Gastroesophageal sphincter (tissue), 4 donors: Measurements from ENCODE around the gene FAM171A1. TPM values are rescaled to one million over a fixed set of nuclear protein-coding genes. Genes with fewer than 3 reads are reported as not detected.

ENCODE experiments used
- ATAC-seq: fragments of 150-250 bp; one replicate; pipeline ENCODE4 v1.9.1; 2016; ENCODE audit warnings: mild to moderate bottlenecking, moderate library complexity
- H3K27ac ChIP-seq, 4 donors: fragments of 200-600 bp; sonication (generic) in 3 of 4; 1 replicate in 3 of 4; 2 replicates in 1 of 4; pipeline ENCODE4 v1.5.1; 2016 to 2019
- H3K27me3 ChIP-seq: fragments of 200-600 bp; sonication (generic); one replicate; pipeline ENCODE4 v1.5.1; 2019
- H3K36me3 ChIP-seq, 2 donors: fragments of 200-600 bp; sonication (generic); one replicate each; pipeline ENCODE4 v1.5.1; 2019; ENCODE audit warnings: control low read depth in 1 of 2
- H3K4me1 ChIP-seq, 3 donors: fragments of 200-600 bp; sonication (generic); 1 replicate in 2 of 3; 2 replicates in 1 of 3; pipeline ENCODE4 v1.5.1; 2016 to 2019; ENCODE audit warnings: control low read depth in 2 of 3
- H3K4me3 ChIP-seq, 2 donors: fragments of 200-600 bp; sonication (generic); one replicate each; pipeline ENCODE4 v1.5.1; 2019; ENCODE audit warnings: mild to moderate bottlenecking in 1 of 2, moderate library complexity in 1 of 2
- H3K9me3 ChIP-seq, 3 donors: fragments of 200-600 bp; sonication (generic); one replicate each; pipeline ENCODE4 v1.5.1; 2017 to 2019; ENCODE audit warnings: control low read depth in 2 of 3
- EP300 ChIP-seq: sonication (generic); formaldehyde crosslinking; IDR thresholded peaks from one replicate; pipeline ENCODE4 v1.6.1; 2017; ENCODE audit warnings: antibody characterized with exemption, mild to moderate bottlenecking
- POLR2A ChIP-seq, 2 donors: fragments of 450-650 bp; IDR thresholded peaks; one replicate each; pipeline ENCODE4 v1.6.1; 2017; ENCODE audit warnings: antibody characterized with exemption in 2 of 2, mild to moderate bottlenecking in 2 of 2, moderate library complexity in 1 of 2
- POLR2AphosphoS5 ChIP-seq: sonication (generic); formaldehyde crosslinking; IDR thresholded peaks from one replicate; pipeline ENCODE4 v1.6.1; 2017; ENCODE audit warnings: antibody characterized with exemption
- WGBS, 2 donors: methylation state at CpG; one replicate each; pipeline ENCODE4 v1.1.5; 2018; ENCODE audit warnings: low coverage in 1 of 2; 5-methylcytosine and 5-hydroxymethylcytosine counted together
- total RNA-seq, 4 donors: library from RNA; depleted of rRNA; stranded (reverse); fragments of >200 nt; gene quantifications; one replicate each; pipeline ENCODE4 v1.1.0, GENCODE V29; 2016
- TF ChIP-seq, protein P1 (sequence below), 4 experiments: fragments of 200-600 bp in 2 of 4; fragments of 450-650 bp in 2 of 4; sonication (generic) in 1 of 4; IDR thresholded peaks; one replicate each; pipeline ENCODE4 v1.5.1; 2017 to 2019; ENCODE audit warnings: antibody characterized with exemption in 4 of 4, mild to moderate bottlenecking in 2 of 4, moderate library complexity in 2 of 4

The FAM171A1 gene
- total RNA-seq, 4 donors from 2014 or later, result 5.0 to 15.5 (median 13.6) TPM

DNA sequence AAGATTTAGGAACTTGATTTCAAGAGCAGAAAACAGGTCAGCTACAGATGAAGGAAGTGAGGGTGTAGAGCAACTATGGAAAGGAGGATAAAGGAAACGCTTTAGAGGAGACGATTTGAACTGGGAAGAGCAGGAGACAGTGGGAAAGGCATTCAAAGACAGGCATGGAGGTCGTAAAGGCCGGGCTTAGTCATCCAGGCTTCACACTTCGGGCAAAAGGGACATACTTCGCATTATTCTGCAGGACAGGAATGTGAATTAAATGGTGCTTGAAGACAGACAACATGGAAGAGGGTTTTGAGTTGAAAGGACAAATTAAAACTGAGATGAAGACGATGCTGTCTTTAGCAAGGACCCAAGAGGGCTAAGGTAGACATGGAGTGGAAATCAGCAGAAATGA, 8.1 kb downstream of the FAM171A1 start:
- Histone ChIP-seq H3K36me3 (no peaks in the 10 kb centered on the region), H3K27ac (no peak overlapping the region), H3K4me3 (no peak overlapping the region), H3K4me1 (no peaks in the 10 kb centered on the region), H3K27me3 (no peaks in the 10 kb centered on the region), H3K9me3 (no peaks in the 10 kb centered on the region)
- WGBS, 2 donors, result 82 to 94% methylated on average over 5 to 7 of the region's 7 CpGs
- ATAC-seq, result no peak
- TF ChIP-seq EP300 (no peak), POLR2A (IDR thresholded peaks at IDR 0.05) (no peak), POLR2AphosphoS5 (no peak)
- TF ChIP-seq, protein P1, sequence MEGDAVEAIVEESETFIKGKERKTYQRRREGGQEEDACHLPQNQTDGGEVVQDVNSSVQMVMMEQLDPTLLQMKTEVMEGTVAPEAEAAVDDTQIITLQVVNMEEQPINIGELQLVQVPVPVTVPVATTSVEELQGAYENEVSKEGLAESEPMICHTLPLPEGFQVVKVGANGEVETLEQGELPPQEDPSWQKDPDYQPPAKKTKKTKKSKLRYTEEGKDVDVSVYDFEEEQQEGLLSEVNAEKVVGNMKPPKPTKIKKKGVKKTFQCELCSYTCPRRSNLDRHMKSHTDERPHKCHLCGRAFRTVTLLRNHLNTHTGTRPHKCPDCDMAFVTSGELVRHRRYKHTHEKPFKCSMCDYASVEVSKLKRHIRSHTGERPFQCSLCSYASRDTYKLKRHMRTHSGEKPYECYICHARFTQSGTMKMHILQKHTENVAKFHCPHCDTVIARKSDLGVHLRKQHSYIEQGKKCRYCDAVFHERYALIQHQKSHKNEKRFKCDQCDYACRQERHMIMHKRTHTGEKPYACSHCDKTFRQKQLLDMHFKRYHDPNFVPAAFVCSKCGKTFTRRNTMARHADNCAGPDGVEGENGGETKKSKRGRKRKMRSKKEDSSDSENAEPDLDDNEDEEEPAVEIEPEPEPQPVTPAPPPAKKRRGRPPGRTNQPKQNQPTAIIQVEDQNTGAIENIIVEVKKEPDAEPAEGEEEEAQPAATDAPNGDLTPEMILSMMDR (IDR thresholded peaks at IDR 0.05), result no peak

GRCh38 chr10:15361131-15361530, 10.0 kb downstream of the FAM171A1 start:
- ATAC-seq, result no peak
- 78 to 88% methylated on average over 3 of the region's 3 CpGs for WGBS, 2 donors
- TF ChIP-seq POLR2AphosphoS5, result no peak
- no peak for TF ChIP-seq POLR2A (IDR thresholded peaks at IDR 0.05)
- TF ChIP-seq, protein P1 (IDR thresholded peaks at IDR 0.05), result no peak
- no peak for TF ChIP-seq EP300

DNA sequence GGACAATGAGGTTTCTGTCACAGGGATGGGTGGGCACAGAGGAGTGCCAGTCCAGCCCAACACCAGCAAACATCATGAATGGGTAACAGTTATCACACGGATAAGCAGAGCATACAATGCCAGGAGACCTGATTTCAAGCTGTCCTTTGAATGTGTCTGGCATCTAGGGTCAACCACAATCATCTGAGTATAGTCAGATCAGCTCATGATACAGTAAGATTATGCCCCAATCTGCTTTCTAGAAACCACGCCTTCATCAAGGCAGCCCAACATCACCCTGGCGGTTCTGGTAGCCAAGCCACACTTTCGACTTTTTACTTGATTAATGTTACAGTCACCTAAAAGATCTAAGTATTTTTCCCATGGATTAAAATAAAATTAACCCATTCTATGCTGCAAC, 10.5 kb downstream of the FAM171A1 start:
- no peak for TF ChIP-seq EP300
- WGBS, 2 donors, result 85 to 90% methylated on average over 3 to 4 of the region's 4 CpGs
- H3K27ac ChIP-seq, result no peak overlapping the region
- ATAC-seq, result no peak
- no peak overlapping the region for H3K4me3 ChIP-seq
- H3K36me3 ChIP-seq, result no peaks in the 10 kb centered on the region
- no peaks in the 10 kb centered on the region for H3K4me1 ChIP-seq
- H3K9me3 ChIP-seq, result no peaks in the 10 kb centered on the region
- H3K27me3 ChIP-seq, result no peaks in the 10 kb centered on the region

More at GRCh38 chr10:15361131-15361530, 10.0 kb downstream of the FAM171A1 start:
- H3K36me3 ChIP-seq, result no peaks in the 10 kb centered on the region
- no peak overlapping the region for H3K27ac ChIP-seq
- no peaks in the 10 kb centered on the region for H3K27me3 ChIP-seq
- H3K4me3 ChIP-seq, result no peak overlapping the region
- H3K9me3 ChIP-seq, result no peaks in the 10 kb centered on the region
- H3K4me1 ChIP-seq, result no peaks in the 10 kb centered on the region

- H3K4me1 ChIP-seq, result peaks cover 0 to 5% (median 0%) of the 10 kb centered on the region in 3 donors
- WGBS, 2 donors, result 80 to 87% methylated on average over 4 to 7 of the region's 8 CpGs
- H3K36me3 ChIP-seq, result no peaks in the 10 kb centered on the region
- no peaks in the 10 kb centered on the region for H3K9me3 ChIP-seq
- H3K27ac ChIP-seq, result no peak overlapping the region
- ATAC-seq, result no peak
- TF ChIP-seq POLR2AphosphoS5, result no peak
- no peak overlapping the region for H3K4me3 ChIP-seq
- no peaks in the 10 kb centered on the region for H3K27me3 ChIP-seq
These were observed 17.5 kb downstream of the FAM171A1 start for GRCh38 chr10:15353471-15354017.

- TF ChIP-seq EP300, result no peak
- TF ChIP-seq POLR2A (IDR thresholded peaks at IDR 0.05), result no peak
- TF ChIP-seq, protein P1 (IDR thresholded peaks at IDR 0.05), result no peak
- no peak for TF ChIP-seq POLR2AphosphoS5
- Histone ChIP-seq H3K4me3 (no peak overlapping the region), H3K36me3 (no peaks in the 10 kb centered on the region), H3K9me3 (no peaks in the 10 kb centered on the region), H3K4me1 (peaks cover 0 to 11% (median 0%) of the 10 kb centered on the region in 3 donors), H3K27ac (no peak overlapping the region), H3K27me3 (no peaks in the 10 kb centered on the region)
- WGBS, 2 donors, result 73 to 90% methylated on average over 2 to 7 of the region's 7 CpGs
- no peak for ATAC-seq
These were observed 18.3 kb downstream of the FAM171A1 start for GRCh38 chr10:15352836-15353235.

GRCh38 chr10:15352201-15352600, 18.9 kb downstream of the FAM171A1 start:
- H3K4me1 ChIP-seq, result peaks cover 0 to 14% (median 0%) of the 10 kb centered on the region in 3 donors
- 80 to 85% methylated on average over 3 of the region's 3 CpGs for WGBS, 2 donors

More at GRCh38 chr10:15352201-15352600, 18.9 kb downstream of the FAM171A1 start:
- H3K27me3 ChIP-seq, result no peaks in the 10 kb centered on the region
- H3K4me3 ChIP-seq, result no peak overlapping the region
- no peak overlapping the region for H3K27ac ChIP-seq
- TF ChIP-seq EP300 (no peak), POLR2A (IDR thresholded peaks at IDR 0.05) (no peak), POLR2AphosphoS5 (no peak)
- TF ChIP-seq, protein P1 (IDR thresholded peaks at IDR 0.05), result no peak
- H3K36me3 ChIP-seq, result no peaks in the 10 kb centered on the region
- no peak for ATAC-seq
- H3K9me3 ChIP-seq, result no peaks in the 10 kb centered on the region
